ENCODE measurements around the gene SRM. TPM values are rescaled to one million over a fixed set of nuclear protein-coding genes. Genes with fewer than 3 reads are reported as not detected.

The SRM gene
- total and polyA plus RNA-seq, 2 experiments from 2014 or later, result 48.0 to 104 TPM

DNA sequence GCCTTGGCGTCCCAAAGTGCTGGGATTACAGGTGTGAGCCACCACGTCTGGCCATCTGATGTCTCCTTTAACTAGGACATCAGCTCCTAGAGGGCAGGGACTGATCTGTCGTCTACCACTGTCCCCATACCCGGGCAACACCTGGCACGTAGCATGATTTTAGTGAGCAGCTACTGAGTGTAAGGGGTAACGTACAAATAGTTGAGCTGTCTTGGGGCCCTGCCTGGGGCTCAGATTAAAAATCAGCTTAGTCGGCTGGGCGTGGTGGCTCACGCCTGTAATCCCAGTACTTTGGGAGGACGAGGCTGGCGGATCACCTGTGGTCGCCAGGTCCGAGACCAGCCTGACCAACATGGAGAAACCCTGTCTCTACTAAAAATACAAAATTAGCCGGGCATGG is 1.8 kb downstream of the SRM start:
- H3K9ac ChIP-seq, result no peak overlapping the region
- peaks cover 9% of the 10 kb centered on the region for H3K4me1 ChIP-seq (ENCODE audit: insufficient read depth)
- no peaks in the 10 kb centered on the region for H3K9me2 ChIP-seq (ENCODE audit: insufficient read depth)
- H4K20me1 ChIP-seq (ENCODE audit: insufficient read depth), result no peaks in the 10 kb centered on the region
- no peak overlapping the region for H3K27ac ChIP-seq
- DNase-seq, result no peak
- no peak for TF ChIP-seq EZH2 (IDR thresholded peaks at IDR 0.05; ENCODE audit: insufficient read depth, poor library complexity, severe bottlenecking)
- no peak for TF ChIP-seq EZH2phosphoT487 (IDR thresholded peaks at IDR 0.05; ENCODE audit: insufficient read depth, low read depth)
- H2AFZ ChIP-seq, result no peak overlapping the region
- no peak overlapping the region for H3K4me2 ChIP-seq (ENCODE audit: unreplicated experiment)
- H3K27me3 ChIP-seq (replicated peaks; ENCODE audit: insufficient read depth), result no peaks in the 10 kb centered on the region
- H3K9me3 ChIP-seq (ENCODE audit: low read depth), result no peaks in the 10 kb centered on the region
- 96 to 98% methylated on average over 14 of the region's 14 CpGs for WGBS, 2 experiments (ENCODE audit: low coverage in 1 of 2, low lambda C conversion rate in 2 of 2, missing lambda C conversion rate in 2 of 2)
- no peak overlapping the region for H3K4me3 ChIP-seq
- H3K79me2 ChIP-seq (ENCODE audit: insufficient read depth), result peaks cover 40% of the 10 kb centered on the region
- peaks cover 18% of the 10 kb centered on the region for H3F3A ChIP-seq (ENCODE audit: insufficient read depth)
- H3K36me3 ChIP-seq (ENCODE audit: low read depth), result 0 out of 2 replicates have a peak, but pooled peaks cover 3% of the 10 kb centered on the region
- in situ Hi-C loops (cut with MboI), result no loop called here

- Histone ChIP-seq H3K27me3 (replicated peaks; ENCODE audit: insufficient read depth) (no peaks in the 10 kb centered on the region), H3K36me3 (ENCODE audit: low read depth) (0 out of 2 replicates have a peak, but pooled peaks cover 3% of the 10 kb centered on the region), H3K9ac (no peak overlapping the region), H3F3A (ENCODE audit: insufficient read depth) (peaks cover 20% of the 10 kb centered on the region), H3K27ac (no peak overlapping the region), H3K4me3 (no peak overlapping the region), H3K79me2 (ENCODE audit: insufficient read depth) (peaks cover 40% of the 10 kb centered on the region), H3K4me1 (ENCODE audit: insufficient read depth) (peaks cover 6% of the 10 kb centered on the region), H3K9me2 (ENCODE audit: insufficient read depth) (no peaks in the 10 kb centered on the region), H3K9me3 (ENCODE audit: low read depth) (no peaks in the 10 kb centered on the region), H3K4me2 (ENCODE audit: unreplicated experiment) (no peak overlapping the region), H2AFZ (no peak overlapping the region), H4K20me1 (ENCODE audit: insufficient read depth) (no peaks in the 10 kb centered on the region)
- DNase-seq, result no peak
- TF ChIP-seq EZH2phosphoT487 (IDR thresholded peaks at IDR 0.05; ENCODE audit: insufficient read depth, low read depth) (no peak), EZH2 (IDR thresholded peaks at IDR 0.05; ENCODE audit: insufficient read depth, poor library complexity, severe bottlenecking) (no peak)
- in situ Hi-C loops (cut with MboI), result no loop called here
- 90 to 93% methylated on average over 8 of the region's 8 CpGs for WGBS, 2 experiments (ENCODE audit: low coverage in 1 of 2, low lambda C conversion rate in 2 of 2, missing lambda C conversion rate in 2 of 2)
Measured at GRCh38 chr1:11057477-11057876, 2.3 kb downstream of the SRM start.

- H3K27me3 ChIP-seq (replicated peaks; ENCODE audit: insufficient read depth), result no peaks in the 10 kb centered on the region
- H3K27ac ChIP-seq, result no peak overlapping the region
- 0 out of 2 replicates have a peak, but pooled peaks cover 3% of the 10 kb centered on the region for H3K36me3 ChIP-seq (ENCODE audit: low read depth)
- H3K9me3 ChIP-seq (ENCODE audit: low read depth), result no peaks in the 10 kb centered on the region
- in situ Hi-C loops (cut with MboI), result no loop called here
- no peak overlapping the region for H2AFZ ChIP-seq
- peaks cover 28% of the 10 kb centered on the region for H3F3A ChIP-seq (ENCODE audit: insufficient read depth)
- H3K4me1 ChIP-seq (ENCODE audit: insufficient read depth), result peaks cover 6% of the 10 kb centered on the region
- no peak overlapping the region for H3K9ac ChIP-seq
- no peak overlapping the region for H3K4me3 ChIP-seq
- no peaks in the 10 kb centered on the region for H3K9me2 ChIP-seq (ENCODE audit: insufficient read depth)
- peaks cover 31% of the 10 kb centered on the region for H3K79me2 ChIP-seq (ENCODE audit: insufficient read depth)
- H3K4me2 ChIP-seq (ENCODE audit: unreplicated experiment), result no peak overlapping the region
- no peak for DNase-seq
- 89 to 91% methylated on average over 7 of the region's 7 CpGs for WGBS, 2 experiments (ENCODE audit: low coverage in 1 of 2, low lambda C conversion rate in 2 of 2, missing lambda C conversion rate in 2 of 2)
- TF ChIP-seq EZH2phosphoT487 (IDR thresholded peaks at IDR 0.05; ENCODE audit: insufficient read depth, low read depth), result no peak
- TF ChIP-seq EZH2 (IDR thresholded peaks at IDR 0.05; ENCODE audit: insufficient read depth, poor library complexity, severe bottlenecking), result no peak
- H4K20me1 ChIP-seq (ENCODE audit: insufficient read depth), result no peaks in the 10 kb centered on the region
Measured at GRCh38 chr1:11056504-11056903, 3.3 kb downstream of the SRM start.

DNA sequence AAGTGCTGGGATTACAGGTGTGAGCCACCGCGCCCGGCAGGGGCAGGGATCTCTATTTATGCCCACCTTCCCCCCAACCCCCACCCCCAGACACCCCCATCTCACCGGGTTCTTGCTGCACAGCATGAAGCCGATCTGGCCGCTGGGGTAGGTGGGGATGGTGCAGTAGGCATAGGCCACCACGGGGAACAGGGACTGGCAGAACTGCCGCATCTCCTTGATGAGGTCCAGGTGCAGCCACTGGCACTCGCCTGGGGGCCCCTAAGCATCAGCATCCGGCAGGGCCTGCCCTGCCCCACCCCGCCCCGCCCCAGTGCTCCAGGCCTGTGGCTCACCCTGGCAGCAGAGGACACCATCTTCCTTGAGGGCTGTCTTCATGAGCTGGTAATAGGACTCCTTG is 4.1 kb downstream of the SRM start:
- TF ChIP-seq EZH2 (IDR thresholded peaks at IDR 0.05; ENCODE audit: insufficient read depth, poor library complexity, severe bottlenecking), result no peak
- TF ChIP-seq EZH2phosphoT487 (IDR thresholded peaks at IDR 0.05; ENCODE audit: insufficient read depth, low read depth), result no peak
- no peak overlapping the region for H2AFZ ChIP-seq
- H4K20me1 ChIP-seq (ENCODE audit: insufficient read depth), result no peaks in the 10 kb centered on the region
- DNase-seq, result no peak
- H3K4me1 ChIP-seq (ENCODE audit: insufficient read depth), result 0 out of 2 replicates have a peak, but pooled peaks cover under 1% of the 10 kb centered on the region
- H3K27me3 ChIP-seq (replicated peaks; ENCODE audit: insufficient read depth), result no peaks in the 10 kb centered on the region
- no peak overlapping the region for H3K4me2 ChIP-seq (ENCODE audit: unreplicated experiment)
- no peaks in the 10 kb centered on the region for H3K9me2 ChIP-seq (ENCODE audit: insufficient read depth)
- 0 out of 2 replicates have a peak, but pooled peaks cover 3% of the 10 kb centered on the region for H3K36me3 ChIP-seq (ENCODE audit: low read depth)
- H3K4me3 ChIP-seq, result no peak overlapping the region
- H3K9ac ChIP-seq, result no peak overlapping the region
- peaks cover 24% of the 10 kb centered on the region for H3K79me2 ChIP-seq (ENCODE audit: insufficient read depth)
- H3F3A ChIP-seq (ENCODE audit: insufficient read depth), result peaks cover 30% of the 10 kb centered on the region
- H3K9me3 ChIP-seq (ENCODE audit: low read depth), result no peaks in the 10 kb centered on the region
- WGBS, 2 experiments (ENCODE audit: low coverage in 1 of 2, low lambda C conversion rate in 2 of 2, missing lambda C conversion rate in 2 of 2), result 78 to 82% methylated on average over 4 to 12 of the region's 12 CpGs
- in situ Hi-C loops (cut with MboI), result no loop called here
- H3K27ac ChIP-seq, result no peak overlapping the region

DNA sequence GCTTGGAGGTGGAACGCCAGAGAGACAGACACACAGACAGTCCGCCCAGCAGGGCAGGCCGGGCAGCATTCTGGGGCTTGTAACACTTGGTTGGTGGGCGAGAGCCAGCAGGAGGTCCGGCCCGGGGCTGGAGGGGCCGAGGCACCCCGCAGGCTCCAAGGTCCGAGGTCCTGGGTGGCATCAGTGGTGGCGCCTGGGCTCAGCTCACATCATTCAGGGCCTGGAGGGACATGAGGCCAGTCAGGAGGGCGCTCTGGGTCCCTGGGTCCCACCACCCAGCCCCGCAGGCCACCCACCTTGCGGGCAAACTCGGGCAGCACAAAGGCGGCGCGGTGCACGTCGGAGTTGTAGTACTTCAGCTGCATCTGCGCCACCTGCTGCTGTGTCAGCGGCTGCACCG is 5.2 kb downstream of the SRM start:
- Histone ChIP-seq H3F3A (ENCODE audit: insufficient read depth) (peaks cover 26% of the 10 kb centered on the region), H3K4me3 (no peak overlapping the region), H2AFZ (no peak overlapping the region), H3K4me2 (ENCODE audit: unreplicated experiment) (no peak overlapping the region), H3K36me3 (ENCODE audit: low read depth) (0 out of 2 replicates have a peak, but pooled peaks cover 3% of the 10 kb centered on the region), H3K4me1 (ENCODE audit: insufficient read depth) (no peaks in the 10 kb centered on the region), H3K27ac (no peak overlapping the region), H3K9ac (no peak overlapping the region), H3K9me3 (ENCODE audit: low read depth) (no peaks in the 10 kb centered on the region), H4K20me1 (ENCODE audit: insufficient read depth) (no peaks in the 10 kb centered on the region), H3K9me2 (ENCODE audit: insufficient read depth) (no peaks in the 10 kb centered on the region), H3K27me3 (replicated peaks; ENCODE audit: insufficient read depth) (no peaks in the 10 kb centered on the region), H3K79me2 (ENCODE audit: insufficient read depth) (peaks cover 24% of the 10 kb centered on the region)
- 88 to 93% methylated on average over 20 to 22 of the region's 22 CpGs for WGBS, 2 experiments (ENCODE audit: low coverage in 1 of 2, low lambda C conversion rate in 2 of 2, missing lambda C conversion rate in 2 of 2)
- no peak for DNase-seq
- in situ Hi-C loops (cut with MboI), result no loop called here
- TF ChIP-seq EZH2 (IDR thresholded peaks at IDR 0.05; ENCODE audit: insufficient read depth, poor library complexity, severe bottlenecking) (no peak), EZH2phosphoT487 (IDR thresholded peaks at IDR 0.05; ENCODE audit: insufficient read depth, low read depth) (no peak)

Measured in GM23248 (cell line).